ENCODE measurements around the gene ANAPC4.

Gene ANAPC4

GRCh38 chr4:25377572-25378436, 741 bp downstream of the ANAPC4 start:
- H4K20me1 ChIP-seq (ENCODE audit: insufficient read depth, low read length) = no peaks in the 10 kb centered on the region
- no peaks in the 10 kb centered on the region for H3F3A ChIP-seq (ENCODE audit: insufficient read depth, low read length)
- H3K4me3 ChIP-seq (ENCODE audit: low read depth, low read length, poor library complexity, severe bottlenecking) = peak overlapping the region; percentile 78
- peak overlapping the region; percentile 79 for H3K9ac ChIP-seq (ENCODE audit: low read length)
- H3K36me3 ChIP-seq (ENCODE audit: insufficient read depth, low read length) = peaks cover 16% of the 10 kb centered on the region
- H3K9me2 ChIP-seq (ENCODE audit: low read depth, low read length) = no peaks in the 10 kb centered on the region
- no peaks in the 10 kb centered on the region for H3K27me3 ChIP-seq (ENCODE audit: insufficient read depth, low read length)
- H3K4me1 ChIP-seq (ENCODE audit: insufficient read depth, low read length, severe bottlenecking) = peaks cover 26% of the 10 kb centered on the region
- H3K9me3 ChIP-seq (ENCODE audit: low read length) = no peaks in the 10 kb centered on the region
- H2AFZ ChIP-seq (ENCODE audit: low read length) = no peak overlapping the region
- H3K27ac ChIP-seq (ENCODE audit: low read depth, low read length, poor library complexity, severe bottlenecking) = no peak overlapping the region
- TF ChIP-seq EZH2 (IDR thresholded peaks at IDR 0.05; ENCODE audit: borderline replicate concordance, low read length) = no peak
- TF ChIP-seq CTCF (IDR thresholded peaks at IDR 0.05; ENCODE audit: low read length) = no peak
- H3K79me2 ChIP-seq (ENCODE audit: insufficient read depth, low read length) = peaks cover 13% of the 10 kb centered on the region
- peak overlapping the region; percentile 84 for H3K4me2 ChIP-seq (ENCODE audit: low read length)

- Histone ChIP-seq H3K4me2 (ENCODE audit: low read length) (peak overlapping the region; percentile 84), H3K4me1 (ENCODE audit: insufficient read depth, low read length, severe bottlenecking) (peaks cover 26% of the 10 kb centered on the region), H4K20me1 (ENCODE audit: insufficient read depth, low read length) (no peaks in the 10 kb centered on the region), H3K9me2 (ENCODE audit: low read depth, low read length) (no peaks in the 10 kb centered on the region), H3F3A (ENCODE audit: insufficient read depth, low read length) (no peaks in the 10 kb centered on the region), H3K4me3 (ENCODE audit: low read depth, low read length, poor library complexity, severe bottlenecking) (peak overlapping the region; percentile 78), H3K9ac (ENCODE audit: low read length) (peak overlapping the region; percentile 79; the same call in 1 of the 2 replicates), H3K9me3 (ENCODE audit: low read length) (no peaks in the 10 kb centered on the region), H3K36me3 (ENCODE audit: insufficient read depth, low read length) (peaks cover 22% of the 10 kb centered on the region), H2AFZ (ENCODE audit: low read length) (no peak overlapping the region), H3K27ac (ENCODE audit: low read depth, low read length, poor library complexity, severe bottlenecking) (no peak overlapping the region), H3K79me2 (ENCODE audit: insufficient read depth, low read length) (peaks cover 13% of the 10 kb centered on the region), H3K27me3 (ENCODE audit: insufficient read depth, low read length) (no peaks in the 10 kb centered on the region)
- no peak for TF ChIP-seq EZH2 (IDR thresholded peaks at IDR 0.05; ENCODE audit: borderline replicate concordance, low read length)
- TF ChIP-seq CTCF (IDR thresholded peaks at IDR 0.05; ENCODE audit: low read length) = no peak
Observed at GRCh38 chr4:25378437-25378743, 1.3 kb downstream of the ANAPC4 start.

DNA sequence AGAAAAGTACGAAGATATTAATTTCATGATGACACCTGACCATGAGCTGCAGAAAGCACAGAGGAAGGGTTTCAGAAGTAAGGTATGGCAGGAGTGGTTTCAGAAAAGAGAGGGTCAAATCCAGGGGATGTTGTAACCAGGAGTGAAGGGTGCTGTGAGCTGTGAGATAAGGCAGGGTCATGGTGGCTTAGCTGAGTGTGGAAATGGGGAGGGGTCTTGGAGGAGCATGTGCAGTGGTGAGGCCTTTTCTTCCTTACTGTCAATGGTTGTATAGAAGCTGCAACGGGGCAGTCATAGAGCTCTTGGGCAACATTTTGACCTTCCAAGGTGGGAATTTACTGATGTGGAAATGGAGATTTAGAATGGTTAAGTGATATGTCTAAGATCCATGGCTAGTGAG, 2.5 kb downstream of the ANAPC4 start:
- Histone ChIP-seq H2AFZ (ENCODE audit: low read length) (no peak overlapping the region), H3K9me3 (ENCODE audit: low read length) (no peaks in the 10 kb centered on the region), H3K9me2 (ENCODE audit: low read depth, low read length) (no peaks in the 10 kb centered on the region), H3K4me1 (ENCODE audit: insufficient read depth, low read length, severe bottlenecking) (peaks cover 26% of the 10 kb centered on the region), H3K4me3 (ENCODE audit: low read depth, low read length, poor library complexity, severe bottlenecking) (no peak overlapping the region), H3K36me3 (ENCODE audit: insufficient read depth, low read length) (peaks cover 34% of the 10 kb centered on the region), H3K27ac (ENCODE audit: low read depth, low read length, poor library complexity, severe bottlenecking) (no peak overlapping the region), H3K79me2 (ENCODE audit: insufficient read depth, low read length) (peaks cover 13% of the 10 kb centered on the region), H4K20me1 (ENCODE audit: insufficient read depth, low read length) (no peaks in the 10 kb centered on the region), H3K9ac (ENCODE audit: low read length) (no peak overlapping the region), H3K4me2 (ENCODE audit: low read length) (peak overlapping the region; percentile 84; the same call in 1 of the 2 replicates), H3F3A (ENCODE audit: insufficient read depth, low read length) (no peaks in the 10 kb centered on the region), H3K27me3 (ENCODE audit: insufficient read depth, low read length) (no peaks in the 10 kb centered on the region)
- TF ChIP-seq CTCF (IDR thresholded peaks at IDR 0.05; ENCODE audit: low read length) (no peak), EZH2 (IDR thresholded peaks at IDR 0.05; ENCODE audit: borderline replicate concordance, low read length) (no peak)

All from OCI-LY1 (cell line).